ENCODE results near the gene EPS15.

EPS15 gene

DNA sequence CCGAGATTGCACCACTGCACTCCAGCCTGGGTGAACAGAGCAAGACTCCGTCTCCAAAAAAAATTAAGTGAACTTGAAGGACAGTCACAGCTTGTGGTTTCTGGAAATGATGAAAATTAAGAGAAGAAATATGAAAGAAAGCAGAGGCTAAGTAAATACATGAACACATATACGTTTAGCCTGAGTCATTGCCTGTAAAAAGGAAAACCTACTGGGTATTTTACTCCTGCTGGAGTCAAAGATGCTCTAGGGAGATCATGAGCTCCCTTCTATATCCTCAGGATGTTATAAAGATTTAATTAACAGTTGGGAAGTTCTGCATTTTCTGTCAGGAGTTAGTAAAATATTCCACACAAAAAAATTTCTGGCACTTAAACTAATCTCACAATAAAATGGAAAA, 145.2 kb downstream of the EPS15 start:
- no peak for DNase-seq (ENCODE audit: low read depth)

DNA sequence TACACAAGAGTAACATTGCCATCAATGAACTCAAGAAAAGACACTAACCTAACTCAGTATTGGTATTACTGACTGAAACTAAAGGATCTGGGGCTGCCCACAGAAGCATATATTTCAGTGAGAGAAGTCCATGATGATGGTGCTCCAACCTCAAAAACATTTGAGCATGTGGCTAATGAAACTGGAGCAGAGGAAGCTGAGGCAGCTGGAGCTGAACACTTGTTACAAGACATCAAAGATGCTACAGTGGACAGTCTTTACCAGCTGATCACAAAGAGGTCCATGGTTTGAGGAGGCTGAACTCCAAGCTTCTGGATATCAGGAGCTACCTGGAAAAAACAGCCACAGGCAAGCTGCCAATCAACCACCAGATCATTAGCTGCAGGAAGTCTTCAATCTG, 146.5 kb downstream of the EPS15 start:
- no peak for DNase-seq (ENCODE audit: low read depth)

DNA sequence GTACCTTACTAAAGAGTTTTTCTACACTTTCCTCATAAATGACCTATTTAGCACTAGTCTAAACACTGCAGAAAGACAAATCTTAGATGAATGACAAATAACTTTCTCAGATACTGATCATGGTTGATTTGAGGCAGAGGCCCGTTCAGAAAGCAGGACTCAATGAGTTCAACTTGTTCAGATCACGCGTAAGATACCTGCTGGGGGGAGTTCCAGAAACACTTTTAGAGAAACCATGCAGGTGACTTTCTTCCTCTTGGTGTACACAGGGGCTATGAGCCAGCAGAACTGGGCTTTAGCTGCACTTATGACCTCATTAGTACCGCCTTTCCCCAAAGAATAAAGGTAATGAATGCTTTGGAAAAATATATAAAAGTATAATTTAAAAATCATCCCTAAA, 149.9 kb downstream of the EPS15 start:
- DNase-seq (ENCODE audit: low read depth), result no peak

DNA sequence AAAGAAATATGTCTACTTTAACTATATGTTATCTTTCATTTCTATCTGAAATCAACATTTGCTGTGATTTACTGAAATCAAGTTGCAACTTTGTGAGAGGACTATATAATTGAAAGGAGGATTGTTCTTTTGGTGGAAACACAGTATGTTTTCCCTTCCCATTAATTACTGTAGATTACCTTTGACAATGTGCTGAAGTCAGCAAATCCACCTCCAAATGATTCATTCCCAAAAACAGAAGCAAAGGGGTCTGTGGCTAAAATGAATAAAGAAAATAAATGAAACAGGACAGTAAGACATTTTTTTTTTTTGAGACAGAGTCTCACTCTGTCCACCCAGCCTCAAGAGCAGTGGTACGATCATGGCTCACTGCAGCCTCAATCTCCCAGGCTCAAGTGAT, 153.3 kb downstream of the EPS15 start:
- DNase-seq (ENCODE audit: low read depth), result no peak

DNA sequence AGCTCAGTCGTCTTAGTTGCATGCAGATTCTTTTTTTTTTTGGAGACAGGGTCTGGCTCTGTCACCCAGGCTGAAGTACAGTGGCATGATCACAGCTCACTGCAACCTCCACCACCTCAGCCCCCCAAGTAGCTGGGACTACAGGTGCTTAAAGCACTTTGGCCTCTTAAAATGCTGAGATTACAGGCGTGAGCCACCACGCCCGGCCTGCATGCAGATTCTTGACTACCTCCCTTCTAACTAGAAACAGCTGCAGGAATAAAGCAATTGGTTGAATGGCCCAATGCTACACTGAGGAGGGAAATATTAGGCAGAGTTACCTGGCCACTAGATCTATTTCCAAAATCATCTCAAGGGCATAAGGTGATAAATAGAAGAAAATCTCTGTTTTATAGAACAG, 159.2 kb downstream of the EPS15 start:
- DNase-seq (ENCODE audit: low read depth), result no peak

DNA sequence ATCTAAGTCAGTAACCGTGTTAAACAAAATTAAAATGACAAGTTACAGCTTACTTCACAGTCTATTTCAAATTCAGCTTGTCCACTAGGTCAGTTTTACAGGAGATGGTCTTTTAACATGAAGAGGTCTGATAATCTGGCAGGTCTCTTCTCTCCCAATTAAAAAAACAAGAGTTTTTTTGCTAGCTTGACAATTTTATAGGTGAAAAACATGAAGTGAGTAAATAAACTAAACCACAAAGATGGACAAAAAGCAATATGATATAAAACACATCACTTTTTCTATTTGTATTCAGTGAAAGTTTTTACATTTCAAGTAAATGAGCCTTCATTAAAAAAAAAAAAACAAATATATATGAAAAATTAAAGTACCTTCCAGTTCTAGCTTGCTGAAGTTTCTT, 163.7 kb downstream of the EPS15 start:
- DNase-seq (ENCODE audit: low read depth), result no peak

DNA sequence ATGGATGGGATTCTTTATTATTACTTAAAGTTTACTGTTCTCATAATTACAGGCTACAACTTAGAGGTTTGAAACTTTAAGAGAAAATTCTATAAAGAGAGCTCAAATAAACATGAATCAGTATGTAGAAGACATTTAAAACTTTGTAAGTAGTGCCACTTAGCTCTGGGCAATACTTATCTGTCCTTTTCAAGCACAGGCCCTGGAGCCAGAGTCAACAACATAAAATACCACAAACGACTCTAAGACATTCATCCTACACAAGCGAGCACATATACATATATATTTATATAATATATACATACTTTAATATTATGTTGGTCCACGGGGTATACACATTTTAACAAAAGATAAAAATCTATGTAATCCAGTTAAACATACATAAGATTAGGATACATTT, 164.7 kb downstream of the EPS15 start:
- no peak for DNase-seq (ENCODE audit: low read depth)

DNA sequence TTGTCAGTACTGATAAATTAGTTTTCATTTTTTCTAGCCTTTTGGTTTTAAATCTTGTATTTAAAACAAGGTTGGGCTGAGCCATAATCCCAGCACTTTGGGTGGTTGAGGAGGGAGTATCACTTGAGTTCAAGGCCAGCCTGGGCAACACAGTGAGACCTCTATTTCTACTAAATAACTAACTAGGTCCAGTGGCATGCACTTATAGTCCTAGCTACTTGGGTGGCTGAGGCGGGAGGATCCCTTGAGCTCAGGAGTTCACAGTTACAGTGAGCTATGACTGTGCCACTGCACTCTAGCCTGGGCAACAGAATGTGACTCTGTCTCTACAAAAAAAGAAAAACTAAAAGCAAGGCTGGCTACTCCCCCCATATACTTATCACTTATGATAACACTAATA, 167.2 kb downstream of the EPS15 start:
- no peak for DNase-seq (ENCODE audit: low read depth)

DNA sequence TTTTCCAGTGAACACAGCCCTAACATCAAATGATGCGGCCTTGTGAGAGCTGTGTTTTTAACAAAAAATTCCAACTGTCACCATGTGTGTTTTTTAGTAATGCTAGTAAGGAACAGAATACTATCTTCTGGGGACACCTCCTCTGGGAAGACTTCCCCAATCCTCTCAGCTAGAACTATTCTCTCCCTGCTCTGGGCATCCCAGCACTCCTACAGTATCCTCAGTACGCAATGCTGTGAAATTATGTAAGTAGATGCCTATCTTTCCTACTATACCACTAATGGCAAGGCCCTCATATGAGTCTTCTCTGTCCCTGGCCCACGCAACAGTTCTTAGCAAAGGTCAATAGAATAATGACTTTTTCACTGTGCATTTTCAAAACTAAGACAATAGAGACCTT, 169.2 kb downstream of the EPS15 start:
- DNase-seq (ENCODE audit: low read depth), result no peak

DNA sequence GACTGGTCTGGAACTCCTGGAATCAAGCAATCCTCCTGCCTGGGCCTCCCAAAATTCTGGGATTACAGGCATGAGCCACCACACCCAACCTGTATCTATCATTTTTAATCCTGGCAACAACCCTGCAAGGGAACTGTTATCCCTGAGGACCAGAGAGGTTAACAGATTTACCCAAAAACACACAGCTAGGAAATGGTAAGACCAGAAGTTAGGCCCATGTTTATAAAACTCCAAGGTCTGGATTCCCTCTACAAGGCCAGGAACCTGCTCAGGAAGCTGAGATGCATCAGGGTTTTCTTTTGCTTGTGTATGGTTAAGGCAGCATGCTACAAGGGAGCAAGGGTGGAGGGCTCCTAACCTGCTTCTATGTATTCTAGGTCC, 170.9 kb downstream of the EPS15 start:
- DNase-seq (ENCODE audit: low read depth), result no peak

DNA sequence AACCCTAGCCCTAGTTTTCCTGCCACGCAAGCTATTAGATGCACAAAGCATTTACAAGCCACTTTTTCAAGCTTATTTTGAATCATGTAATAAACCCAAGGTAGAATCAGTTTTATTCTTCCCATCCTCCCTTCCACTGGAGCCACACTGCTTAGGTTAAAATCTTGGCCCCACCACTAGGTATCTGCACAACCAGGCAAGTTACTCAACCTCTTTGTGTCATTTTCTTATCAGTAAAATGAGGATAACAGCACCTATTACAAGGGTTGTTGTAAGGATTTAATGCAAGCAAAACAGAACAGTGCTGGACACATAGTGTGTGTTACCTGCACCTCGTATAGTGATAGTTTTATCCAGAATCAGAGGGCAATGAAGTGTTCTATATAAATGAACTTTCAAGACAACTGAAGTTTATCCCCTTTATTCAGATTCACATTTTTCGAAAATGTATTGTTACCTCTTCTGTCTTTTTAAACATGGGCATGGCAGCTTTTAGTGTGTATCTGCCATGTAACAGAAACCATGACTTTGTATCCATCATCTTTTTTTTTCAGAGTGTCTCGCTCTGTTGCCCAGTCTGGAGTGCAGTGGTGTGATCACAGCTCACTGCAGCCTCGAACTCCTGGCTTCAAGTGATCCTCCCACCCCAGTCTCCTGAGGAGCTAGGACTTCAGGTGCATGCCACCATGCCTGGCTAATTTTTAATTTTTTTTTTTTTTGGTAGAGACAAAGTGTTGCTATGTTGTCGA, 171.5 kb downstream of the EPS15 start:
- DNase-seq (ENCODE audit: low read depth), result no peak

DNA sequence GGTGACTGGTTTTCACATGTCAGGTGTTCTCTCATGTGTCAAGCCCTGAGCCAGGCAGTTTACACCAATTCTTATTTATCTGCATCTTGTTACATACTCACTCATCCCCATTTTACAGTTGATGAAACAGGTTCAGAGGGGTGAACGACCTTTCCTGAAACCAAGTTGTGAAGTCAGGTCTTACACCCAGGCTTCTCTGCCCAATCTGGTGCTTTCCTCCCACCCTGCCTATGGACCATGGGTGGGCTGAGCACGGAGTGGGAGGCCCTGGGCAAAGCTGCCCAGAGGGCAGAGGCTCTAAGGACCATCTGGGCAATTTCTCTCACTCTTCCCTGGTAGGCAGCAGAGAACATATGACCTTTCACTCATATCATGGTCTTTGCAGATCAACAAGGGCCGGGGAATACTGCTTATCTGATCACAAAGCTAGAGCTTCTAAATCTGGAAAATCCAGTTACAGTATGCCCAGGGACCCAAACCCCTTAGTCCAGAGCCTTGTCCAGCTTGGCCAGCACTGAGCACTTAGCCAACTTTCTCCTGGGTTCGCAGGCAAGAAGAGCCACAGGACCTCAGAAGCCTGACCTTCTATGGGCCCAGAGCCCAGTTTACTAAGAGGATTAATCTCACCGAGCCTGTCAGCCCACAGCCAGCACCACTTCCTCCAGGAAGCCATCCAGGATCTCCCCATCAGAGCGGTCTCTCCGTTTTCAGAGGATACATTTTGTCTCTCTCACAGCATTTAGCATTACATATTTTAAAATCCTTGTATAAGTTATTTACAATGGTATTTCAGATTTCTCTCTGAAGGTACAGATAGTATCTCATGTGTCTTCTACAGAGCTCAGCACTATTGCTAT, 172.8 kb downstream of the EPS15 start:
- no peak for DNase-seq (ENCODE audit: low read depth)

DNA sequence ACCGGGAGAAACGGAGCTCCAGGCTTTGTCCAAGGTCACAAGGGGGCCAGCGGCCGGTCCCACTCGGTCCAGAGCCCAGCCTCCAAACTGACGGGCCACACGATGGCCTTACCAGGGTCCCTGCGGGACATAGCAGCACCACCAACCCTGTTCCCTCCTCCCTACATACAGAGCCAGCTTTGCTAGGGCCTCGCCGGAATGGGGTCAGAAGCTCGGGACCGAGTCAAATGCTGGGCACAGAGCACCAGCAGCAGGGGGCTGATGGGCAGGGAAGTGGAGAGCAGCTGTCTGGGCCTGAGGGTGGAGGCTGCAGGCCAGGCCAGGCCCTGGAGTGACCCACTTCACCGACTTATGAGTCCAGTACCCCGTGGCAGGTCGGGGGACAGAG, 173.8 kb downstream of the EPS15 start:
- no peak for DNase-seq (ENCODE audit: low read depth)

DNA sequence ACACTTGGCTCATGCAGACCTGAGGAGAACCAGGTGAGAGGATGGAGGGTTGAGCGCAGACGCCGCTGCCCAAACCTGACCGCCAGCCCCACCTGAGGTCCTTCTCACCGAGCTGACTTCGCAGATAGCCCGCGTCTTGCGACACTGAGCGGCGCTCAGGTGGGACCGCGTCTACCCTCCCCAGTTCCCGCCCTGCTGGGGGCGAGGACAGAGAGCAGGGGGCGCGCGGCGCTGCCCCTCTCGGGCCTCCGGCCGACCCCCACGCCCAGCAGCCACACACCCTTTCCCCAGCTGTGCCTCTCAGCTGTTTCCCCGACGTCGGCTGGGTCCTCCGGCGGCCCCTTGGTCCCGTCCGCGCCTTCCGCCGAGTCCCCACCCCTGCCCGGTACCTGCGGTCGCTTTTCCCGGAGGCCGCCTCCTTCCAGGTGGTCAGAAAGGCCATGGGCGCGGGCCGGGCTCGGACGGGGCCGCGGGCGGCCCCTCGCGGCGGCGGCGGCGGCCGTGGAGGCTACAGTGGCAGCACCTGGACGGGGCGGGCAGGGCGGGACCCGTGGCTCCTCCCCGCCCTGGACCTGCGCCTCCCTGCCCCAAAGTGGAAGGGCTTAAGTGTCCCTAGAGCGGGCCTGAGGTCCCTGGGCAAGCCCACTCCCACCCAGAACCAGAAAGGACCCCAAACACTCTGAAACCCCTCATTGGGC, 174.3 kb downstream of the EPS15 start:
- no peak for DNase-seq (ENCODE audit: low read depth)

DNA sequence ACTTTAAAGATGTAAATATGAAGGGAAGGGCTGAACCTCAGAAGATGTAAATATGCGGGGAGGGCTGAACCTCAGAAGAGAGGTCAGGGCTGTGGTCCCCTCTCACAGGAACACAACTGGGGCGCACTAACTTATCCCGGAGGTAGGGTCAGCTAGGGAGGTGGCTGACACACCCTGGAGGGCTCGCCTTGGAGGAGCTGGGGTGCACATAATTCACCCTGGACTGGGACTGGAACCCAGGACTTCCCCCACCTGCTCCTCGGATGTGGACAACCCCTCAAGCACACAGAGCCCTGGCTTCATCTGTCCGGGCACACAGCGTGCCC, 174.8 kb downstream of the EPS15 start:
- no peak for DNase-seq (ENCODE audit: low read depth)

DNA sequence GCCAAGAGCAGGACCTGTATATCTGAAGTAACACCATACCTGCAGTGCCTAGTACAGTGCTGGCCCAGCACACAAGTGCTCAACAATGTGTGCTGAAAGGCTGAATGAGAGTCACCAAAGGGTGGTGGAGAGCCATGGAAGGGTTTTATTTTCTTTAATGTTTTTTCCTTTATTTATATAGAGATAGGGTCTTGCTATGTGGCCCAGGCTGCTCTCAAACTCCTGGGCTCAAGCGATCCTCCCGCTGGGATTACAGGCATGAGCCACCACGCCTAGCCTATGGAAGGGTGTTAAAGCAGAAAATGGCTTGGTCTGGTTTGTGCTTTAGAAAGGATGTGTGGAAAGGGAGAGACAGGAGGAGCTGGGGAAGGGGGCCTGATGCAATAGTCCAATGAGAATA, 175.4 kb downstream of the EPS15 start:
- no peak for DNase-seq (ENCODE audit: low read depth)

DNA sequence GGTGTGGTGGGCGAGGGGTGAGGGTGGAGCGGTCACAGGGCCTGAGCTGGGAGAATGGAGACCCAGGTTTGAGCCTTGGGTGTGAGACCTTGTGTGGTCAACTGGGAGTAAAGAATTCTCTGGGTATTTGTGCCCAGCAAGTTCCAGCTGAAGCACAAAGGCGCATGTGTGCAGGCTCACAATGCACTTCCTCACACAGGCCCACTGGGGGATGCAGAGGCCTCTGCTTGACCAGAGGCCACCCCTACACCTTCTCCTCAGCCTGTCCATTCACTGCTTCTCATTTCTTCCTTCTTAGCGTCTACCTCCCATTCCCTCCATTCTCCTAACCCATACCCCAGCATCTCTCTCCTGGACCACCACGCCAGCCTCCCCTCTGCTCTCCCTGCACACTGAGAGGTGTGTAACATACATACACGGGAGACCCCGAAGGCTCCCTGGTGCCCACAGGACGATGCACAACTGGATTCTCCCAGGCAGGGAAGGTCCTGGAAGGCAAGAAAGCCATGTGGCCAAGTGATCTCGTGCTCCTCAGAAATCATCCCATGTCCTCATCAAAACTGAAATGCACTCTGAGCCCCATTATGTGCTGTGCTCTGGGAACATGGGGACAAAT, 176.4 kb downstream of the EPS15 start:
- no peak for DNase-seq (ENCODE audit: low read depth)

DNA sequence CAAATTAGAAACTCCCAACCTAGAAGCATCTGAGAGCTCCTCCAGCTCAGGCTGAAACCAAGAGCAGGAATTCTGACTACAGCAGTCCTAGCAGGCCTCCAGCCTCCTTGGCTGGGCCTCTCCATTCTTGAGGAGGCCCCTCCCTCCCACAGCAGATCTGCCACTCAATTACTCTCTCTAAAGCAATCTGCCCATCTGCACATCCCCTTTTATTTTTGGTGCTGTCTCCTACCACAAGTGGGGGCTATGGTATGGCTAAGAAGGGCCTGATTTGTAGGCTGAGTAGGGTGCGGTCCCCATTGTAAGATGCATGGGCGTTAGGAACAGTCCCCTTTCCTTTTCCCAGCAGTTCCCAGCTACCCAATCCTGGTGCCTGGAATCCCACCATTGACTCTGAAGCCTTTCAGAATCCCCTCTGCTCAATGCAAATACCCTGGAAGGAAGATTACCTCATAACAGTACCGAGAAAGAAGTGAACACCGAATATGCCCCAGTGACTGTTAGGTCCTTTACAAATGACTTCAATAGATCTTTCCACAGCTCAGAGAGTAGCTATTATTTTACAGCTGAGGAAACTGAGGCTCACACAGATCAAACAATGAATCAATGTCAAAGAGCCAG, 177.1 kb downstream of the EPS15 start:
- no peak for DNase-seq (ENCODE audit: low read depth)

DNA sequence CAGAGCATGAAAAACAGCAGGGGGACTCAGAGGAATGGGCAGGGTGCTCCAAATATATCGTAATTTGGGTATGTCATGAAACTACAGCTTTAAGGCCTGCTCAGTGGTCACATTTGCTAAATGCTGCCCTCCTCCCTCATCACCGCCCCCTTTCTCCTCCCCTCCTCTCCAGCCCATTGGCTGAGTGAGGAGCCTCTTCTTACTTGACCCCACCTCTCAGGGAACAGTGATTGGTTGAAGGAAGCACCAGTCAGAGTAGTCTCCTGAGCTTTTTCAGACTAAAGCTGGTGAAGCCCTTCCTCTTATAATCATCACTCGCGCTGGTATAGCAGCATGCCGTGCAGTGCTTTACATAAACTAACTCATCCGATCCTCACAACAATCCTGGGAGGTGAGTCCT, 178.7 kb downstream of the EPS15 start:
- DNase-seq (ENCODE audit: low read depth), result no peak

DNA sequence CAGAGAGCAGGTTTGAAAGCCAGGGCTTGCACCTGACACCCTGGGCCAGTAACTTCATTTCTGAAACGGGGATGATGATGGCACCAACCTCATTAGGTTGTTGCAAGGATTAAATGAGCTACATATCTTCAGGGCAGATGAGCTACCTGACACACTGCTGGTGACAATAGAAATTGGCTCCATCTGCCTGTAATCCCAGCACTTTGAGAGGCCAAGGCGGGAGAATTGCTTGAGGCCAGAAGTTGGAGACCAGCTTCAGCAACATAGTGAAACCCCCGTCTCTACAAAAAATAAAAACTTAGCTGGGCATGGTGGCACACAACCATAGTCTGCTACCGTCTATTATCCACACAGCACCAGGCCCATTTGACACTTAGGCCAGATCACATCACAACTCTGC, 182.4 kb downstream of the EPS15 start:
- DNase-seq (ENCODE audit: low read depth), result no peak

DNA sequence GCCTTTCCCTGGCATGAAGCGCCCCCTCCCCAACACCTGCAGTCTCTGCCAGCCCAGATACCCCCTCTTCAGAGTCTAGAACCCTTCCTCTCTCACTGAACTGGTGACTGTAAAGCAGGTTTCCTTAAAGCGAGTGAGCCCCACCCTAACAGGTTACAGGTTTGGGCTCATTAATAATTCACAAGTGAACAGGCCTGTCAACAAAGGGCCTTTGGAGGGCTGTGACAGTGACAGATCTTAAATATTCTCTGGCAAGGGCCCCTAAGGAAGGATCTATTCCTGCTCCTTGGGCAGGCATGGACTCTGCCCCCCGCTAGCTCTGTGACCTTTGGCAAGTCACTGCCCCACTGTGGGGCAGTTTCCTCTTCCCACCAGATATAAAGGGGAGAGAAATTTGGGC, 183.1 kb downstream of the EPS15 start:
- DNase-seq (ENCODE audit: low read depth), result no peak
